ENCODE measurements around the gene CLDN9. TPM values are rescaled to one million over a fixed set of nuclear protein-coding genes. Genes with fewer than 3 reads are reported as not detected.

CLDN9 gene
- total RNA-seq, 1 experiment from 2014 or later = 1.3 TPM

GRCh38 chr16:2991566-2992261 lies 21.0 kb upstream of the CLDN9 start:
- no peak overlapping the region for H2BK12ac ChIP-seq (ENCODE audit: insufficient read length, low read depth, low read length)
- no peak overlapping the region for H3K14ac ChIP-seq (ENCODE audit: insufficient read depth, low read length)
- H2BK120ac ChIP-seq (ENCODE audit: low read depth, low read length, poor library complexity, severe bottlenecking) = no peak overlapping the region
- H3K4me3 Mint-ChIP-seq = no peak overlapping the region
- no peak overlapping the region for H4K8ac ChIP-seq (replicated peaks; ENCODE audit: insufficient read length, low read depth, low read length)
- no peak overlapping the region for H3T11ph ChIP-seq (ENCODE audit: low read length)
- H3K36me3 Mint-ChIP-seq (ENCODE audit: insufficient read depth in 1 of 3, low read depth in 3 of 3) = no peaks in the 10 kb centered on the region
- peaks cover 4% of the 10 kb centered on the region for H3K27me3 Mint-ChIP-seq (ENCODE audit: low read depth)
- no peaks in the 10 kb centered on the region for H3K9me3 ChIP-seq (ENCODE audit: control insufficient read depth, low read depth, low read length)
- no peak overlapping the region for H2BK20ac ChIP-seq (ENCODE audit: low read depth, low read length, poor library complexity, severe bottlenecking)
- H3K9me3 Mint-ChIP-seq = no peaks in the 10 kb centered on the region
- no peaks in the 10 kb centered on the region for H3K79me1 ChIP-seq (ENCODE audit: insufficient read depth, low read depth, low read length, poor library complexity, severe bottlenecking)
- no CpG with 5 or more reads among the region's 12 CpGs for WGBS (ENCODE audit: extremely low coverage, insufficient read length, low lambda C conversion rate)
- no peak overlapping the region for H3K9ac ChIP-seq (ENCODE audit: extremely low read depth, insufficient read length, low read length)
- H3K23ac ChIP-seq (ENCODE audit: insufficient read length, low read depth, low read length) = no peak overlapping the region
- H2BK5ac ChIP-seq (ENCODE audit: insufficient read length, low read length) = no peak overlapping the region
- H3K27ac Mint-ChIP-seq = no peak overlapping the region
- H3K56ac ChIP-seq (ENCODE audit: insufficient read length, low read depth, low read length) = no peak overlapping the region
- no peaks in the 10 kb centered on the region; the same call in 1 of the 2 replicates for H3K4me1 ChIP-seq (ENCODE audit: insufficient read depth, low read length)
- H3K27me3 ChIP-seq (ENCODE audit: insufficient read depth, low read length) = no peaks in the 10 kb centered on the region
- H3K4ac ChIP-seq (ENCODE audit: low read depth, low read length) = no peak overlapping the region
- H3K79me2 ChIP-seq (ENCODE audit: insufficient read depth, low read length) = no peaks in the 10 kb centered on the region
- H2BK15ac ChIP-seq (ENCODE audit: low read depth, low read length) = no peak overlapping the region
- TF ChIP-seq CTCF (conservative IDR thresholded peaks at IDR 0.05) = no peak
- H2AFZ ChIP-seq (ENCODE audit: low read length) = no peak overlapping the region
- peaks cover 11 to 54% of the 10 kb centered on the region in 2 experiments for H3K4me1 Mint-ChIP-seq
- no peak overlapping the region for H3K18ac ChIP-seq (ENCODE audit: insufficient read length, low read depth, low read length)
- no peak overlapping the region for H4K5ac ChIP-seq (ENCODE audit: insufficient read length, low read depth, low read length)
- no peak for DNase-seq
- no peak overlapping the region for H3K27ac ChIP-seq (ENCODE audit: insufficient read length, low read depth, low read length)
- H4K91ac ChIP-seq (ENCODE audit: insufficient read length, low read depth, low read length) = no peak overlapping the region
- H2AK5ac ChIP-seq (ENCODE audit: insufficient read length, low read length) = no peak overlapping the region
- H4K20me1 ChIP-seq (ENCODE audit: control insufficient read depth, insufficient read depth, insufficient read length) = peaks cover 2% of the 10 kb centered on the region
- no peak overlapping the region for H3K4me2 ChIP-seq (ENCODE audit: insufficient read depth, insufficient read length, low read length)
- no peaks in the 10 kb centered on the region for H3K23me2 ChIP-seq (ENCODE audit: insufficient read length, low read depth, low read length, poor library complexity, severe bottlenecking)
